Panc1 (cell line): Measurements from ENCODE around the gene ZFAND3.

Experiments used
- POLR2AphosphoS5 ChIP-seq: IDR thresholded peaks from 2 replicates; pipeline ENCODE4 v1.6.1; 2012; ENCODE audit warnings: mild to moderate bottlenecking, low read depth, low read length, moderate library complexity
- TCF7L2 ChIP-seq: IDR thresholded peaks from 2 replicates; pipeline ENCODE4 v1.6.1; 2011; ENCODE audit warnings: mild to moderate bottlenecking, low read depth, low read length, inconsistent platforms
- TF ChIP-seq, protein P1 (sequence below): fragments of 450-650 bp; IDR thresholded peaks from 2 replicates; pipeline ENCODE4 v1.5.1; 2017; ENCODE audit warnings: mild to moderate bottlenecking
- TF ChIP-seq, protein P2 (sequence below), 2 experiments: IDR thresholded peaks; 2 replicates each; pipeline ENCODE4 v1.6.1; 2011 to 2012; ENCODE audit warnings: low read depth in 2 of 2, control low read depth in 1 of 2, low read length in 1 of 2, mild to moderate bottlenecking in 1 of 2, moderate library complexity in 1 of 2; ENCODE audit not compliant: insufficient read depth in 1 of 2

DNA sequence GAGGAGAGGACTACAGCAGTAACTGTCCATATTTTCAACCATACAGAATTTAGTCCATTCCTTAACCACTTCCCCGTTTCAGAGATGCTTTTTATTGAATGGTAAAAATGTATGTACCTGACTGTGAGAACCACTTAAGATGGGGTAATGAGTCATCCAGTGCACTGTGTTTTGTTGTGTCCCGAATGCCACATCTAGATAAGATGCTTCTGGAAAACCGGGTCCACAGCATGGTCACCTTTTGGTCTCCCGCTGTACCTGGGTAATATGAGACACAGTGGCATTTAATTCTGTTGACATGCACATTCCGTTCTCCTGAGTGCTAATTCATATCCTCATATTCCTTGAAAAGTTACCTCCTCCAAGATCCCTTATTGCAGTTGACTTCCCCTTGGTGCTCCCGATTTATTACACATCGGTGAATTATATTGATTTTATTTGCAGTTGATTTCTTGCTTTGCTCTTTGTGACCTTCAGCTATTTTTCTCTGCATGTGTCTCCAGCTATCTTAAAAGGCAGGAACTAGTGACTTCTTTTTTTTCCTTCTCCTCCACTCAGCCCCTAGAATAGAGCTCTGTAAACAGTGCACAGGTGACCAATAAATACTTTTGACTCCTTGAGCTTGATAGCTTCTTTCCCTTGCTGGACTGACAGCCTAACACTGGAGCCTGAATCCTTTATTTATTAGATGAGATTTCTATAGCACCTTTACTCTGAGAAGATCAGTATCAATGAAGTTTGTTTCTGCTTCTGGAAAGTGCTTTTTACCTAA is 314.6 kb downstream of the ZFAND3 start:
- TF ChIP-seq, protein P1, sequence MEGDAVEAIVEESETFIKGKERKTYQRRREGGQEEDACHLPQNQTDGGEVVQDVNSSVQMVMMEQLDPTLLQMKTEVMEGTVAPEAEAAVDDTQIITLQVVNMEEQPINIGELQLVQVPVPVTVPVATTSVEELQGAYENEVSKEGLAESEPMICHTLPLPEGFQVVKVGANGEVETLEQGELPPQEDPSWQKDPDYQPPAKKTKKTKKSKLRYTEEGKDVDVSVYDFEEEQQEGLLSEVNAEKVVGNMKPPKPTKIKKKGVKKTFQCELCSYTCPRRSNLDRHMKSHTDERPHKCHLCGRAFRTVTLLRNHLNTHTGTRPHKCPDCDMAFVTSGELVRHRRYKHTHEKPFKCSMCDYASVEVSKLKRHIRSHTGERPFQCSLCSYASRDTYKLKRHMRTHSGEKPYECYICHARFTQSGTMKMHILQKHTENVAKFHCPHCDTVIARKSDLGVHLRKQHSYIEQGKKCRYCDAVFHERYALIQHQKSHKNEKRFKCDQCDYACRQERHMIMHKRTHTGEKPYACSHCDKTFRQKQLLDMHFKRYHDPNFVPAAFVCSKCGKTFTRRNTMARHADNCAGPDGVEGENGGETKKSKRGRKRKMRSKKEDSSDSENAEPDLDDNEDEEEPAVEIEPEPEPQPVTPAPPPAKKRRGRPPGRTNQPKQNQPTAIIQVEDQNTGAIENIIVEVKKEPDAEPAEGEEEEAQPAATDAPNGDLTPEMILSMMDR, result no peak
- TF ChIP-seq POLR2AphosphoS5, result no peak
- TF ChIP-seq TCF7L2, result no peak
- TF ChIP-seq, protein P2, sequence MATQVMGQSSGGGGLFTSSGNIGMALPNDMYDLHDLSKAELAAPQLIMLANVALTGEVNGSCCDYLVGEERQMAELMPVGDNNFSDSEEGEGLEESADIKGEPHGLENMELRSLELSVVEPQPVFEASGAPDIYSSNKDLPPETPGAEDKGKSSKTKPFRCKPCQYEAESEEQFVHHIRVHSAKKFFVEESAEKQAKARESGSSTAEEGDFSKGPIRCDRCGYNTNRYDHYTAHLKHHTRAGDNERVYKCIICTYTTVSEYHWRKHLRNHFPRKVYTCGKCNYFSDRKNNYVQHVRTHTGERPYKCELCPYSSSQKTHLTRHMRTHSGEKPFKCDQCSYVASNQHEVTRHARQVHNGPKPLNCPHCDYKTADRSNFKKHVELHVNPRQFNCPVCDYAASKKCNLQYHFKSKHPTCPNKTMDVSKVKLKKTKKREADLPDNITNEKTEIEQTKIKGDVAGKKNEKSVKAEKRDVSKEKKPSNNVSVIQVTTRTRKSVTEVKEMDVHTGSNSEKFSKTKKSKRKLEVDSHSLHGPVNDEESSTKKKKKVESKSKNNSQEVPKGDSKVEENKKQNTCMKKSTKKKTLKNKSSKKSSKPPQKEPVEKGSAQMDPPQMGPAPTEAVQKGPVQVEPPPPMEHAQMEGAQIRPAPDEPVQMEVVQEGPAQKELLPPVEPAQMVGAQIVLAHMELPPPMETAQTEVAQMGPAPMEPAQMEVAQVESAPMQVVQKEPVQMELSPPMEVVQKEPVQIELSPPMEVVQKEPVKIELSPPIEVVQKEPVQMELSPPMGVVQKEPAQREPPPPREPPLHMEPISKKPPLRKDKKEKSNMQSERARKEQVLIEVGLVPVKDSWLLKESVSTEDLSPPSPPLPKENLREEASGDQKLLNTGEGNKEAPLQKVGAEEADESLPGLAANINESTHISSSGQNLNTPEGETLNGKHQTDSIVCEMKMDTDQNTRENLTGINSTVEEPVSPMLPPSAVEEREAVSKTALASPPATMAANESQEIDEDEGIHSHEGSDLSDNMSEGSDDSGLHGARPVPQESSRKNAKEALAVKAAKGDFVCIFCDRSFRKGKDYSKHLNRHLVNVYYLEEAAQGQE (IDR thresholded peaks at IDR 0.05; ENCODE audit: insufficient read depth in 1 of 2, low read depth in 2 of 2, low read length in 1 of 2), result no peak
